SJSA1 (cell line): ENCODE results near the gene CEACAM4. TPM values are rescaled to one million over a fixed set of nuclear protein-coding genes. Genes with fewer than 3 reads are reported as not detected.
"Not testable (repeated sequence)": the region's sequence is repeated elsewhere in the genome, so short reads cannot be mapped to it uniquely, and the experiment has no call there.

Experiments used
- DNase-seq, 2 experiments: peaks; one replicate each; pipeline ENCODE4 v3.0.0-alpha.2; 2015 to 2020; ENCODE audit warnings: low spot score in 2 of 2, low read depth in 1 of 2
- H3K27ac ChIP-seq: fragments of 250-450 bp; sonication (Bioruptor Pico); 2 replicates; pipeline ENCODE4 v1.5.1; 2020; ENCODE audit warnings: mild to moderate bottlenecking, moderate library complexity
- H3K27me3 ChIP-seq: fragments of 250-450 bp; sonication (Bioruptor Pico); replicated peaks from 2 replicates; pipeline ENCODE4 v1.5.1; 2020; ENCODE audit warnings: mild to moderate bottlenecking, moderate library complexity
- H3K36me3 ChIP-seq: fragments of 250-450 bp; sonication (Bioruptor Pico); 2 replicates; pipeline ENCODE4 v1.5.1; 2020; ENCODE audit warnings: mild to moderate bottlenecking
- H3K4me1 ChIP-seq: fragments of 250-450 bp; sonication (Bioruptor Pico); replicated peaks from 2 replicates; pipeline ENCODE4 v1.6.1; 2021; ENCODE audit warnings: mild to moderate bottlenecking
- H3K4me3 ChIP-seq: fragments of 250-450 bp; sonication (Bioruptor Pico); 2 replicates; pipeline ENCODE4 v1.5.1; 2020; ENCODE audit warnings: mild to moderate bottlenecking
- H3K9me3 ChIP-seq: fragments of 250-450 bp; sonication (Bioruptor Pico); replicated peaks from 2 replicates; pipeline ENCODE4 v1.5.1; 2020; ENCODE audit warnings: mild to moderate bottlenecking
- total RNA-seq: library from RNA; depleted of rRNA; stranded (reverse); fragments of >200 nt; shearing (Covaris generic); gene quantifications from 2 replicates; pipeline ENCODE4 v1.2.3, GENCODE V29; 2014; rRNA removed

CEACAM4 gene
- not detected in 2 replicates for total RNA-seq

DNA sequence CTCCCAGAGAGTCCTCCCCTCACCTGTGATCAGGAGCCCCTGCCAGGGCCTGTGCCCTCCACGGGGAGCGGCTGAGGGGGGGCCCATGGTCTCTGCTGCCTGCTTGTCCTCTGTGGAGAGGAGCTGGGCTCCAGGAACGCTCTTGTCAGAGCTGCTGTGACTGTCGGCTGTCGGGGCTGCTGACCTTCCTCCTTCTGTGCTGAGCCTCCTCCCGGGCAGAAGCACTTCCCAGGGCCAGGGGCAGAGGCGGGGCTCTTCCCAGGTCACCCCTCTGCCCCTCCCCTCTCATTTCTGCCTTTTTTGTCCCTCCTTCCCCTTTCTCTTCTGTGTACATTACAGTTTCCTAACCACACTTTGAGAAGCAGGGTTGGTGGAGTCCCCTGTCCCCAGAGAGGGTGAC, at the start of gene CEACAM4:
Gene CEACAM4, minus strand, starts transcription at position 198 of the 400 bp plus-strand sequence. Its CDS starts 111 bp downstream, at position 87.
- Histone ChIP-seq H3K27me3 (peaks cover 9% of the 10 kb centered on the region; the same call in 1 of the 2 replicates), H3K27ac (no peak within 1 kb of the TSS), H3K9me3 (no peaks in the 10 kb centered on the region), H3K4me3 (no peak within 1 kb of the TSS), H3K36me3 (no peaks in the 10 kb centered on the region), H3K4me1 (no peaks in the 10 kb centered on the region)
- no peak for DNase-seq

DNA sequence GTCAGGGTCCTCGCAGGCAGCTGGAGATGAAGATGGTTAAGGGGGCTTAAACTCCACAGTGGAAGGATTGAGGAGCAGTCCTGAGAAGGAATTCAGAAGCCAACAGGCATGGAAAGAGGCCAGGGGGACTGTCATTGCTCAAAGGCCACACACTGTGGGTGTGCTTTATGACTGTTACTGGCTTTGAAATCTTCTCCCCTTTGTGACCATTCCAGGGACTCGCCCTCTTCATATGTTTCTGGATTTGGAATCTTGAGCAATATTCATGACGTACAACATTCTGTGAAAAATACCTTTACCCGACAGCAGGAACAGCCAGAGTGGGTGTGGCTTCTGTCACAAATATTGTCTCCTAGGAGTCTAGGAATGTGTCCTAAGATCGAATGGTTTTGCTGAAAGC, 44.6 kb upstream of the CEACAM4 start:
- Histone ChIP-seq H3K27me3 (peaks cover 5% of the 10 kb centered on the region; the same call in 1 of the 2 replicates), H3K9me3 (no peaks in the 10 kb centered on the region), H3K27ac (no peak overlapping the region), H3K4me3 (no peak overlapping the region), H3K36me3 (no peaks in the 10 kb centered on the region), H3K4me1 (no peaks in the 10 kb centered on the region)
- DNase-seq = no peak

DNA sequence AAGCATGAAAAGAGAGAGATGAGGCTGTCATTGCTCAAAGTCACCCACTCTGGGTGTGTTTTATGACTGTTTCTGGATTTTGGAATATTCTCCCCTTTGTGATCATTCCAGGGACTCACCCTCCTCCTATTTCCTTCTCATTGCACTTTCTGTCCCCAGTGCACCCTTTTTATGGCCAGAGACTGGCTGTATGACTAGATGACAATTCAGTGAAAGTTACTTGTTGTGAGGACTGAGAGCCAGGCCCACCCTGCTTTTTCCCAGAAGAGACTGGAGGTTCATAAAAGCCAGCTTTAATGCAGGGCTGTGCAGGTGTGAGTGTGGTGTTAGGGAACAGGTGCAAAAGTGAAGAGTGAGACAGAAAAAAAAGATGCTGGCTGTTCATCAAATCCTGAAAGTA, 43.9 kb upstream of the CEACAM4 start:
- Histone ChIP-seq H3K27ac (no peak overlapping the region), H3K9me3 (peaks cover 7% of the 10 kb centered on the region), H3K36me3 (no peaks in the 10 kb centered on the region), H3K4me3 (no peak overlapping the region), H3K27me3 (peaks cover 5% of the 10 kb centered on the region; the same call in 1 of the 2 replicates), H3K4me1 (no peaks in the 10 kb centered on the region)
- no peak for DNase-seq

DNA sequence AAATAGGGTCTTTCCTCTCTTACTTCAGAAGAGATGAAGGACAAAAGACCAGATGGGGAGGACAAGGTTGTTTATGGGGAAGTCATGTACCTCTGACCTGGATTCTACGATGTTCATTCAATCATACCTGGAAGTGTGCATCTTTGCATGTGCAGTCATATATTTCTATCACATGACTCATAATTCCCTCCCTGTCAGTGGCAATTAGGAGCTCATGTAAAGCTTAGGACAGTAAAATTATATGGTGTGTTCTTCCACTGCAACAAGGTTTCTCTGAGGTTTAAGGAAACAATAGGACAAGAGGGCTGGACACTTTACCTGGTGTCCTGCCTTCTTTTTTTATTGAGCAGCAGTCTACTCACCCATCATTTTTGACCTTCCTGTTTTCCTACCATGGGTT, 41.4 kb upstream of the CEACAM4 start:
- peaks cover 5% of the 10 kb centered on the region; the same call in 1 of the 2 replicates for H3K27me3 ChIP-seq
- no peak overlapping the region for H3K4me3 ChIP-seq
- DNase-seq = no peak
- no peaks in the 10 kb centered on the region for H3K4me1 ChIP-seq
- H3K27ac ChIP-seq = no peak overlapping the region
- H3K36me3 ChIP-seq = no peaks in the 10 kb centered on the region
- H3K9me3 ChIP-seq = peaks cover 11% of the 10 kb centered on the region

DNA sequence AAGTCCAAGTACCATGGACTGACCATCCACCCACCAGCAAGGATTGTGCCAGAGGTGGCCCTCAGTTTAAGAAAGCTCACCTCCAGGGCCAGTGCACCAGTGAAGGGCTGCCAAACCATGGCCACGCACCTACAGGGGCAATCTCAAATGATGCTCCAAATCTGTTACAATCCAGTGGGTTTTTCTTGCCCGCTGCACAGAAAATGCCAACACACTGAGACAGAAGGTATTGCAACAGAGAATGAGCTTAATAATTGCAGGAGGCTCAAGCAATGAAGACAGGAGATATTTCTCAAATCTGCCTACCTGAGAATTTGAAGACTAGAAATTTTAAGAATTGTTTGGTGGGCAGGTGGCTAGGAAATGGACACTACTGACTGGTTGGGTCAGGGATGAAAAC, 39.2 kb upstream of the CEACAM4 start:
- no peaks in the 10 kb centered on the region for H3K4me1 ChIP-seq
- H3K4me3 ChIP-seq = no peak overlapping the region
- no peaks in the 10 kb centered on the region for H3K36me3 ChIP-seq
- no peak overlapping the region for H3K27ac ChIP-seq
- H3K9me3 ChIP-seq = peaks cover 11% of the 10 kb centered on the region
- DNase-seq = no peak
- no peaks in the 10 kb centered on the region for H3K27me3 ChIP-seq

DNA sequence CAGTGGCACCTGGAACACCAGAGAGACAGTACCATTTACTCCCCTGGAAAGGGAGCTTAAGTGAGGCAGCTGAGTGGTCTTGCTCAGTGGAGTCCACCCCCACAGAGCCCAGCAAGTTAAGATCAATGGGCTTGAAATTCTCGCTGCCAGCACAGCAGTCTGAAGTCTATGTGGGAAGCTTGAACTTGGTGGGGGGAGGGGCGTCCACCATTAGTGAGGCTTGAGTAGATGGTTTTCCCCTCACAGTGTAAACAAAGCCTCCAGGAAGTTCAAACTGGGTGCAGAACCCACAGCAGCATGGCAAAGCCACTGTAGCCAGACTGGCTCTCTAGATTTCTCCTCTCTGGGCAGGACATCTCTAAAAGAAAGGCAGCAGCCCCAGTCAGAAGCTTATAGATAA, 30.3 kb upstream of the CEACAM4 start:
- DNase-seq = no peak
- Histone ChIP-seq H3K9me3 (no peaks in the 10 kb centered on the region), H3K36me3 (no peaks in the 10 kb centered on the region), H3K4me1 (no peaks in the 10 kb centered on the region), H3K4me3 (no peak overlapping the region), H3K27ac (no peak overlapping the region), H3K27me3 (peaks cover 5% of the 10 kb centered on the region)

DNA sequence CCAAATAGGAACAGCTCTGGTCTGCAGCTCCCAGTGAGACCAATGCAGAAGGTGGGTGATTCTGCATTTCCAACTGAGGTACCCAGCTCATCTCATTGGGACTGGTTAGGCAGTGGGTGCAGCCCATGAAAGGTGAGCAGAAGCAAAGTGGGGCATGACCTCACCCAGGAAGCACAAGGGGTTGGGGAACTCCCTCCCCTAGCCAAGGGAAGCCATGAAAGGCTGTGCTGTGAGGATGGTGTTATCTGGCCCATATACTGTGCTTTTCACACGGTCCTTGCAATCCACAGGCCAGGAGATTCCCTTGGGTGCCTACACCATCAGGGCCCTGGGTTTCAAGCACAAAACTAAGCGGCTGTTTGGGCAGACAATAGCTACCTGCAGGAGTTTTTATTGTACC, 29.9 kb upstream of the CEACAM4 start:
- DNase-seq, H3K27me3 ChIP-seq, H3K4me1 ChIP-seq, H3K4me3 ChIP-seq, H3K9me3 ChIP-seq, H3K36me3 ChIP-seq, H3K27ac ChIP-seq: not testable (repeated sequence)

DNA sequence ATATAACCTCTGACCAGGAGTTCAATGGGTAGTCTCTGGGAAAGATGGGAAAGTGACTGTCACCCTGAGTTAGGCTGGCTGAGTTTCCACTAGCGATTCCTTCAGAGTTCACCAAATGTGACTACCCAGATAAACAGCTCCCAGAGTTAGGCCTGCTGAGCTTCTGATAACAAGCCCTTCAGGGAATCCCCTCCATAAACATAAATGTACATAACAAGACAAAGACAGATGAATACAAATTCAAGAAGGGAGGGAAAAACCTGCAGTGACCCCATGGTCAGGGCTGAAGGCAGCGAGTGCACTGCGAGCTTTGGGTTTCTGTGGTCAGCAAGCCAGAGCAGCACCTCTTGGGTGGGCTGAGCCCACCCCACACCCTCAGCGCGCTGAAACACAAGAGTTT, 25.4 kb upstream of the CEACAM4 start:
- Histone ChIP-seq H3K36me3 (no peaks in the 10 kb centered on the region), H3K9me3 (no peaks in the 10 kb centered on the region), H3K4me1 (no peaks in the 10 kb centered on the region), H3K27me3 (peaks cover 12% of the 10 kb centered on the region), H3K27ac (no peak overlapping the region), H3K4me3 (no peak overlapping the region)
- no peak for DNase-seq

DNA sequence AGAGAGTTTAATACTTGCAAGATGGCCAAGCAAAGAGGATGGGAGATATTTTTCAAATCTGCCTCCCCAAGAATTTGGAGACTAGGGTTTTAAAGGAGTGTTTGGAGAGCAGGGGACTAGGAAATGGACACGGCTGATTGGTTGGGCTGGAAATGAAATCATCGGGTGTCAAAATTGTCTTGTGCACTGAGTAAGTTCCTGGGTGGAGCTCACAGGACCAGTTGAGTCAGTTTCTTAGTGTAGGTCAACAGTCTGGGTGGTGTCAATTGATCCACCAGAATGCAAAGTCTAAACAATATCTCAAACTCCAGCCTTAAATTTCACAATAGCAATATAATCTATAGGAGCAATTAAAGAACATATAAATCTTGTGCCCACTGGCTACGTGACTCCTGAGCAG, 23.0 kb upstream of the CEACAM4 start:
- Histone ChIP-seq H3K36me3 (no peaks in the 10 kb centered on the region), H3K4me1 (no peaks in the 10 kb centered on the region), H3K9me3 (no peaks in the 10 kb centered on the region), H3K27ac (no peak overlapping the region), H3K4me3 (no peak overlapping the region), H3K27me3 (peaks cover 12% of the 10 kb centered on the region)
- no peak for DNase-seq

DNA sequence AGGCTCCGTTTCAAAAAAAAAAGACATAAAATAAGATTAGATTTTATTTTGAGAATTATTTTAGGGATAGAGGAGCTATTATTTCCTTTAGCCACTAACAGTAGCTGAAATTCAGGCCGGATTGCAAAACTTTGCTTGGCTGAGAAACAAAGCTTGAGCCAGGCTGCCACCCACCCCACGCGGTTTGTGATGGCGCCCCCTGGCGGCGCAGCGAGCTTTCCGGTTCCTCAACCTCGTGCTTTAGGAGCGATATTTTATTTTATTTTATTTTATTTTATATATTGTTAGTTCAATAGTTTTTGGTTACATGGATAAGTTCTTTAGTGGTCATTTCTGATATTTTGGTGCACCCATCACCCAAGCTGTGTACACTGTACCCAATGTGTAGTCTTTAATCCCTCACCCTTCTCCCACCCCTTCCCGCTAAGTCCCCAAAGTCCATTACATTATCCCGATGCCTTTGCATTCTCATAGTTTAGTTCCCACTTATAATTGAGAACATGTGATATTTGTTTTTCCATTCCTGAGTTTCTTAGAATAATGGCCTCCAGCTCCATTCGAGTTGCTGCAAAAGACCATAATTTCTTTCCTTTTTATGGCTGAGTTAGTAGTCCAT, 19.8 kb upstream of the CEACAM4 start:
- Histone ChIP-seq H3K4me1 (no peaks in the 10 kb centered on the region), H3K27me3 (peaks cover 2% of the 10 kb centered on the region; the same call in 1 of the 2 replicates), H3K4me3 (no peak overlapping the region), H3K9me3 (no peaks in the 10 kb centered on the region), H3K36me3 (no peaks in the 10 kb centered on the region), H3K27ac (no peak overlapping the region)
- DNase-seq = no peak

DNA sequence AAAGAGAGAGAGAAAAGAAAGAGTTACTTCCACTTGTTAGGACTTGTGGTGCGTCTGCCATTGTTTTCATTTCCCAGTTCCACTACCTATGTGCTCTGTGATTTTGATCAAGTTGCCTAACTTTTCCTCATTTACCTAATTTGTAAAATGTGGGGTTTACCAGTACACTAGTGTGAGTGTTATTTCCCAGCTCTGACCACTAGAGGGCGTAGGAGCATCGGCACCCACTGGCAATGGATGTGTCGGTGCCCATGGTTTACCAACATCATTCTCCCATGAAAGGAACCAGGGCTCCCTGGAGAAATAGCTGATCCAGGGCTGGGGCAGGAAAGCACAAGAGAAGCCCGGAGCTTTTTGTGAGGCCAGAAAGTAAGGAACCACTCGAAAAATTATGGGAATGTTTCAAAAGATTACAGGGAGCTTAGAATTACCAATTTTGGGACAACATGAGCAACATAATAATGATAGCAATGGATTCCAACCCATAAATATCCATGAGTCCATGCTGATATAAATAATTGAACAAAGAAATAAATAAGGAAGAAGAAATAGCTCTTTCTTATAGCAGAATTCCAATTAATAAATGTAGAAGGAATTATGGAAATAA, 15.1 kb upstream of the CEACAM4 start:
- no peaks in the 10 kb centered on the region for H3K9me3 ChIP-seq
- H3K27me3 ChIP-seq = no peaks in the 10 kb centered on the region; the same call in 1 of the 2 replicates
- no peaks in the 10 kb centered on the region for H3K4me1 ChIP-seq
- no peak overlapping the region for H3K27ac ChIP-seq
- H3K36me3 ChIP-seq = no peaks in the 10 kb centered on the region
- H3K4me3 ChIP-seq = no peak overlapping the region
- DNase-seq = peak; percentile 18 to 61

DNA sequence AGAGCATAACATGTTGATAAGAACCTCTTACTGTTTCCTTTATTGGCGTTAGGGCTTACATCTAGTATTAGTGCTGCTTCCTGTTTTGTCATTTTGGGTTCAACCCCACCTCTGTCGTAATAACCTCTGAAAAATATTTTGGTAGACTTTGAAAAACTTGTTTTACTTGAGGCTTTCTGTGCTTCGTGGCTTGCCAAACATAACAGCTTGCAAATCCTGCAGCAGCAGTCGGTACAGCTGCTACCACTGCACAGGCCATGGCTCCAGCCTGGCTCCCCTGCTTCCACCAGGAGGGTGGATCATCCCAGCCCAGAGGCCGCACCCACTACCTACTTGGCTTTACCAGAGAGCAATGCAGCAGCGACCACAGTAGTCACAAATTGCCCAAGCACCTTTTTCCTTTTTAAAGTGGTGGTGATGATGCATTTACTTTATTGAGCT, 11.8 kb upstream of the CEACAM4 start:
- no peak overlapping the region for H3K4me3 ChIP-seq
- no peaks in the 10 kb centered on the region for H3K4me1 ChIP-seq
- H3K27ac ChIP-seq = no peak overlapping the region
- H3K36me3 ChIP-seq = no peaks in the 10 kb centered on the region
- DNase-seq = no peak
- no peaks in the 10 kb centered on the region for H3K9me3 ChIP-seq
- H3K27me3 ChIP-seq = no peaks in the 10 kb centered on the region; the same call in 1 of the 2 replicates

DNA sequence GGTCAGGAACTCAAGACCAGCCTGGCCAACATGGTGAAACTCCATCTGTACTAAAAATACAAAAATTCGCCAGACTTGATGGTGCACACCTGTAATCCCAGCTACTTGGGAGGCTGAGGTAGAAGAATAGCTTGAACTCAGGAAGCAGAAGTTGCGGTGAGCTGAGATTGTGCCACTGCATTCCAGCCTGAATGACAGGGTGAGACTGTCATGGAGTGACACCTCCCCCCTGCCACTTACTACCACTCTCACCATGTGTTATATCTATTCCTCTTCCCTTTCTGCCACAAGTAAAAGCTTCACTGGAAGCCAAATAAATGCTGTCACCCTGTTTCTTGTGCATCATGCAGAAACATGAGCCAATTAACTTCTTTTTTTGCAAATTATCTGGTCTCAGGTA, 10.6 kb upstream of the CEACAM4 start:
- Histone ChIP-seq H3K27me3 (no peaks in the 10 kb centered on the region; the same call in 1 of the 2 replicates), H3K4me1 (no peaks in the 10 kb centered on the region), H3K36me3 (no peaks in the 10 kb centered on the region), H3K9me3 (no peaks in the 10 kb centered on the region), H3K4me3 (no peak overlapping the region), H3K27ac (no peak overlapping the region)
- DNase-seq = no peak

DNA sequence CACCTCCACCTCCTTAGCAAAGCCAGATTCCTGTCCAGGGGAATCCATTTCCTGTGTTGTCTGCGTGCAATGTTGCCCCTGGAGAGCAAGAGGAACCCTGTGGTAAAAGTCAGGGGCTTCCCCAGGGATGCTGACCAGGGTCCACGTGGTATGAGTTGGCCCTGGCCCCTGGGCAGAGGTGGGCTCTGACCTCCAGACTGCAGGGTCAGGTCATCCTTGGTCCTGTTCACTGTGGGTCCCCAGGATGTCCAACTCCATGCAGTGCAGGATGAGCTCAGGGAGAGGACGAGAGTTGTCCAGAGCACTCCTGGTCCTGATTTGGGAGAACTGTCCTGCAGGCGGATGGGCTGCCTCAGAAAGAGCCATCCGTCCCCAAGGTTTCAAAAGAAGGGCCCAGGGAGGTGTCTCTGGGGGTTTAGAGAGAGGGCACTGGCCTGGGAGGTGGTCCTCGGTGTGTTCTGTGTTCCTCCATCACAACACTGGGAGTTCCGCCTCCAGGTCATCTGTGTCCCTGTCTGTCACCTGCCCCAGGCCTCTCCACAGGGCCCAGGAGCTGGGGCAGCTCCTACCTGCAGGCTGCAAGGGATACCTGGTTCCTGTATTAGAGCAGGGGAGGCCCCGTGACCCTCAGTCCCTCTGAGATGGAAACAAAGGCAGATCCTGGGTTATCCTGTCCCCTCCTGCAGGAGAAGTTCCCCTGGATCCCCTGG, 1.2 kb upstream of the CEACAM4 start:
- Histone ChIP-seq H3K9me3 (no peaks in the 10 kb centered on the region), H3K4me3 (no peak overlapping the region), H3K27me3 (peaks cover 9% of the 10 kb centered on the region; the same call in 1 of the 2 replicates), H3K27ac (no peak overlapping the region), H3K36me3 (no peaks in the 10 kb centered on the region), H3K4me1 (no peaks in the 10 kb centered on the region)
- DNase-seq = no peak
